PC-9 (cell line): ENCODE data around the gene RBP5. TPM values are rescaled to one million over a fixed set of nuclear protein-coding genes. Genes with fewer than 3 reads are reported as not detected.

Experiments
- BruUV-seq: library from RNA; stranded (reverse); fragments of 400-500 nt; replicated peaks from 2 replicates; lab custom pipeline; 2021; lab: Mats Ljungman, UMichigan
- CTCF ChIA-PET: fragments of 300-600 bp; sonication (Branson Sonifier 250); formaldehyde crosslinking; loops from one replicate; lab custom pipeline; 2022; ENCODE audit warnings: antibody characterized with exemption; lab: Charles Lee
- POLR2A ChIA-PET: fragments of 300-600 bp; sonication (Branson Sonifier 250); formaldehyde crosslinking; loops from one replicate; lab custom pipeline; 2022; ENCODE audit warnings: antibody characterized with exemption; ENCODE audit not compliant: unreplicated experiment; lab: Charles Lee
- DNase-seq, 2 experiments: peaks; one replicate each; pipeline versions ENCODE4 v3.0.0 to v3.0.0-alpha.2; 2015 to 2022; ENCODE audit warnings: mixed read lengths in 1 of 2
- H2AFZ ChIP-seq: fragments of 200-600 bp; sonication (generic); 2 replicates; pipeline ENCODE4 v1.8.1; 2017; ENCODE audit warnings: antibody characterized with exemption
- H3F3A ChIP-seq: fragments of 200-600 bp; sonication (generic); 2 replicates; pipeline ENCODE4 v1.8.1; 2017; ENCODE audit warnings: antibody characterized with exemption, mild to moderate bottlenecking, low read depth; ENCODE audit not compliant: insufficient read depth
- H3K27ac ChIP-seq: fragments of 200-600 bp; sonication (generic); 2 replicates; pipeline ENCODE4 v1.6.1; 2016; ENCODE audit warnings: mixed run types
- H3K27me3 ChIP-seq: fragments of 200-600 bp; sonication (generic); 2 replicates; pipeline ENCODE4 v1.6.1; 2016; ENCODE audit warnings: low read depth, mixed run types; ENCODE audit not compliant: insufficient read depth
- H3K36me3 ChIP-seq: fragments of 200-600 bp; sonication (generic); 2 replicates; pipeline ENCODE4 v1.6.1; 2016; ENCODE audit warnings: low read depth, mixed run types
- H3K4me1 ChIP-seq: fragments of 200-600 bp; sonication (generic); replicated peaks from 2 replicates; pipeline ENCODE4 v1.6.1; 2016; ENCODE audit warnings: mixed run types; ENCODE audit not compliant: insufficient read depth
- H3K4me2 ChIP-seq: fragments of 200-600 bp; sonication (generic); 2 replicates; pipeline ENCODE4 v1.6.1; 2017; ENCODE audit warnings: mixed run types
- H3K4me3 ChIP-seq: fragments of 200-600 bp; sonication (generic); 2 replicates; pipeline ENCODE4 v1.6.1; 2016; ENCODE audit warnings: mixed run types
- H3K79me2 ChIP-seq: fragments of 200-600 bp; sonication (generic); 2 replicates; pipeline ENCODE4 v1.6.1; 2017; ENCODE audit warnings: low read depth, mixed run types
- H3K9me2 ChIP-seq: fragments of 200-600 bp; sonication (generic); 2 replicates; pipeline ENCODE4 v1.8.1; 2017; ENCODE audit warnings: mild to moderate bottlenecking; ENCODE audit not compliant: insufficient read depth
- H3K9me3 ChIP-seq: fragments of 200-600 bp; sonication (generic); 2 replicates; pipeline ENCODE4 v1.8.1; 2016; ENCODE audit warnings: low read depth; ENCODE audit not compliant: insufficient read depth
- H4K20me1 ChIP-seq: fragments of 200-600 bp; sonication (generic); 2 replicates; pipeline ENCODE4 v1.8.1; 2017; ENCODE audit not compliant: insufficient read depth
- EZH2 ChIP-seq: fragments of 200-600 bp; sonication (generic); IDR thresholded peaks from 2 replicates; pipeline ENCODE4 v1.8.0; 2017; ENCODE audit warnings: antibody characterized with exemption, low read depth
- intact Hi-C: fragments of 100-400 bp; cut with micrococcal nuclease; formaldehyde crosslinking; loops from one replicate; pipeline ENCODE4 v1.10.0; 2022; ENCODE audit not compliant: unreplicated experiment
- total RNA-seq: library from RNA; stranded (reverse); gene quantifications from 2 replicates; pipeline ENCODE4 v1.2.3, GENCODE V29; 2021
- TF ChIP-seq, protein P1 (sequence below): fragments of 200-600 bp; sonication (generic); conservative IDR thresholded peaks from 2 replicates; pipeline ENCODE4 v1.6.1; 2017; ENCODE audit warnings: mixed run types, antibody characterized with exemption, mild to moderate bottlenecking, moderate library complexity

Gene RBP5
- total RNA-seq, 1 experiment from 2014 or later, result 0.74 TPM

DNA sequence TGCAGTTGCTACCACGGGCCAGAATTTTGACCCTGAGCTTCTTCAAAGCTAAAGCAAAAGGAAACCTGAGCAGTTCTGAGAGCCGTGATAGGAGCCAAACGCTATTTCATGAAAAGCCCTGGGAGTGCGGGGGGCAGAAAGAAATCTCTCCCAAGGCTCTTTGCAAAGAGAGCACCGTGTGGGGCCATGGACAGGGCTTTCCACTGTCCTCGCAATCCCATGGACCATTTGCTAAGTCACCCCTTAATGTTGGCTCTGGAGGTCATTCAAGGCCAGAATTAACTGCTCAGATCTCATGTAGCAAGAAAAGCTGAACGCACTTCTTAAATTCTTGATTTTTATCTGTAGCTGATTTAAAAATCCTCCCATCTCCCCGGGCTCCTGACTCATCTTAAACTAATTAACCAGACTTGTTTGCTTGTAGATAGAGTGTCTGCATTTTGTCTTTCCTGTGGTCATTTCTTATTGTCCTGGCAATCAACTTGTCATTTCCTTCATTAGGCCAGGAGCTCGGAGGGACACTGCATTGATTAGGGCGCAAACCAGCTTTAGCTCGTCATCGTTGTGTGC is 26.3 kb upstream of the RBP5 start:
- H3K27ac ChIP-seq, result peak overlapping the region; percentile 50
- H3K27me3 ChIP-seq, result no peaks in the 10 kb centered on the region
- H3K36me3 ChIP-seq, result peaks cover 3% of the 10 kb centered on the region; the same call in 1 of the 2 replicates
- ChIA-PET POLR2A (interaction anchor here (0.6 to 0.9 kb wide), 3 partner anchors 13 to 30 kb away, joined by 3 to 8 read pairs (median 4); no protein-coding TSS in a partner anchor), CTCF (interaction anchor here (0.7 to 2.6 kb wide), 3 partner anchors 10 to 431 kb away, joined by 3 to 11 read pairs (median 10); partner anchors contain the start of gene COPS7A)
- H3K9me3 ChIP-seq, result no peaks in the 10 kb centered on the region
- BruUV-seq, result no TSS peak
- TF ChIP-seq EZH2, result no peak
- TF ChIP-seq, protein P1, sequence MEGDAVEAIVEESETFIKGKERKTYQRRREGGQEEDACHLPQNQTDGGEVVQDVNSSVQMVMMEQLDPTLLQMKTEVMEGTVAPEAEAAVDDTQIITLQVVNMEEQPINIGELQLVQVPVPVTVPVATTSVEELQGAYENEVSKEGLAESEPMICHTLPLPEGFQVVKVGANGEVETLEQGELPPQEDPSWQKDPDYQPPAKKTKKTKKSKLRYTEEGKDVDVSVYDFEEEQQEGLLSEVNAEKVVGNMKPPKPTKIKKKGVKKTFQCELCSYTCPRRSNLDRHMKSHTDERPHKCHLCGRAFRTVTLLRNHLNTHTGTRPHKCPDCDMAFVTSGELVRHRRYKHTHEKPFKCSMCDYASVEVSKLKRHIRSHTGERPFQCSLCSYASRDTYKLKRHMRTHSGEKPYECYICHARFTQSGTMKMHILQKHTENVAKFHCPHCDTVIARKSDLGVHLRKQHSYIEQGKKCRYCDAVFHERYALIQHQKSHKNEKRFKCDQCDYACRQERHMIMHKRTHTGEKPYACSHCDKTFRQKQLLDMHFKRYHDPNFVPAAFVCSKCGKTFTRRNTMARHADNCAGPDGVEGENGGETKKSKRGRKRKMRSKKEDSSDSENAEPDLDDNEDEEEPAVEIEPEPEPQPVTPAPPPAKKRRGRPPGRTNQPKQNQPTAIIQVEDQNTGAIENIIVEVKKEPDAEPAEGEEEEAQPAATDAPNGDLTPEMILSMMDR, result no peak
- no peak overlapping the region for H2AFZ ChIP-seq
- no peaks in the 10 kb centered on the region for H3K79me2 ChIP-seq
- peak in 1 of 2 experiments; percentile 63 for DNase-seq
- H4K20me1 ChIP-seq, result no peaks in the 10 kb centered on the region
- peaks cover 38% of the 10 kb centered on the region for H3F3A ChIP-seq
- intact Hi-C loops, result no loop called here
- H3K4me2 ChIP-seq, result peak overlapping the region; percentile 52
- H3K4me1 ChIP-seq, result peaks cover 35% of the 10 kb centered on the region
- H3K9me2 ChIP-seq, result no peaks in the 10 kb centered on the region
- no peak overlapping the region; the same call in 1 of the 2 replicates for H3K4me3 ChIP-seq

GRCh38 chr12:7154042-7154441 is 25.4 kb upstream of the RBP5 start:
- Histone ChIP-seq H3K4me3 (no peak overlapping the region), H3K79me2 (no peaks in the 10 kb centered on the region), H3K27ac (peak overlapping the region; percentile 50), H3K9me2 (no peaks in the 10 kb centered on the region), H4K20me1 (no peaks in the 10 kb centered on the region), H3K9me3 (no peaks in the 10 kb centered on the region), H3F3A (peaks cover 38% of the 10 kb centered on the region), H2AFZ (no peak overlapping the region), H3K4me2 (peak overlapping the region; percentile 52), H3K27me3 (no peaks in the 10 kb centered on the region), H3K36me3 (peaks cover 8% of the 10 kb centered on the region; the same call in 1 of the 2 replicates), H3K4me1 (peaks cover 35% of the 10 kb centered on the region)
- TF ChIP-seq, protein P1, result no peak
- TF ChIP-seq EZH2, result no peak
- no TSS peak for BruUV-seq
- peak in 1 of 2 experiments; percentile 73 for DNase-seq
- intact Hi-C loops, result no loop called here
- ChIA-PET POLR2A (no interaction called here), CTCF (interaction anchor here (0.7 to 2.6 kb wide), 3 partner anchors 9 to 430 kb away, joined by 3 to 11 read pairs (median 10); partner anchors contain the start of gene COPS7A)

DNA sequence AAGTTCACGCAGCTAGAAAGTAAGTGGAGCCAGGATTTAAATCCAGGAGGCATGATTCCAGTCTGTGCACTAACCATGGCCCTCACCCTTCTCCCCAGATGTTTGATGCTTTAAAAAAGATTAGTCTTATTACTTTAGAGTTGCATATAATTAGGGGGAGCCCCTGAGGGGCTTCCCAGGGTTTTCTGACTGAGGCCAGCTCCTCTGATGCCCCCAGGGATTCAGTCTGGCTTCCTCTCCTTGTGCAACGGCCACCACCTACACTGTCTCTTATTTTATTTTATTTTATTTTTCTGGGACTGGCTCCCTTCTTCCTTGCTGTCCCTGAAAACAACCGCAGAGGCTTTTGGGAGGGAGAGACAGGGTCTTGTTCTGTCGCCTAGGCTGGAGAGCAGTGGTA is 24.1 kb upstream of the RBP5 start:
- no TSS peak for BruUV-seq
- no peaks in the 10 kb centered on the region for H3K79me2 ChIP-seq

More for the DNA sequence above, 24.1 kb upstream of the RBP5 start:
- Histone ChIP-seq H3K4me1 (peaks cover 35% of the 10 kb centered on the region), H3K4me2 (no peak overlapping the region), H3K27ac (no peak overlapping the region), H3K4me3 (no peak overlapping the region), H3F3A (peaks cover 38% of the 10 kb centered on the region), H2AFZ (no peak overlapping the region), H3K9me2 (no peaks in the 10 kb centered on the region), H3K9me3 (no peaks in the 10 kb centered on the region), H4K20me1 (no peaks in the 10 kb centered on the region), H3K27me3 (no peaks in the 10 kb centered on the region), H3K36me3 (peaks cover 9% of the 10 kb centered on the region; the same call in 1 of the 2 replicates)
- POLR2A ChIA-PET, result interaction anchor here (0.5 to 0.6 kb wide), 2 partner anchors 41 to 171 kb away, joined by 3 to 7 read pairs; no protein-coding TSS in a partner anchor
- intact Hi-C loops, result no loop called here
- CTCF ChIA-PET, result interaction anchor here (0.6 to 0.8 kb wide), 2 partner anchors 11 to 40 kb away, joined by 3 to 4 read pairs; no protein-coding TSS in a partner anchor
- DNase-seq, result no peak
- TF ChIP-seq, protein P1, result no peak
- TF ChIP-seq EZH2, result no peak
